ENCODE measurements around the gene SAMD8. TPM values are rescaled to one million over a fixed set of nuclear protein-coding genes. Genes with fewer than 3 reads are reported as not detected.

Gene SAMD8
- total RNA-seq, 1 experiment from 2014 or later, result 28.1 TPM

GRCh38 chr10:75072727-75073126, 38.7 kb upstream of the SAMD8 start:
- DNase-seq (ENCODE audit: unreplicated experiment), result no peak
- Mint-ChIP-seq H3K36me3 (ENCODE audit: insufficient read depth, unreplicated experiment) (no peaks in the 10 kb centered on the region), H3K9me3 (ENCODE audit: unreplicated experiment) (no peaks in the 10 kb centered on the region), H3K27ac (ENCODE audit: low read depth, unreplicated experiment) (no peak overlapping the region), H3K27me3 (ENCODE audit: insufficient read depth, unreplicated experiment) (no peaks in the 10 kb centered on the region), H3K4me3 (ENCODE audit: unreplicated experiment) (no peak overlapping the region), H3K4me1 (ENCODE audit: insufficient read depth, unreplicated experiment) (peaks cover 6% of the 10 kb centered on the region)
- POLR2A ChIA-PET, result interaction anchor here (0.7 kb wide), 1 partner anchor 237 kb away, joined by 3 read pairs; no protein-coding TSS in a partner anchor
- TF ChIP-seq CTCF (IDR thresholded peaks at IDR 0.05; ENCODE audit: unreplicated experiment), result no peak
- intact Hi-C loops (cut with micrococcal nuclease), result no loop called here
- CTCF ChIA-PET, result no interaction called here
- no TSS peak for BruUV-seq (replicated peaks)

- no peak for TF ChIP-seq CTCF (IDR thresholded peaks at IDR 0.05; ENCODE audit: unreplicated experiment)
- Mint-ChIP-seq H3K4me3 (ENCODE audit: unreplicated experiment) (no peak overlapping the region), H3K4me1 (ENCODE audit: insufficient read depth, unreplicated experiment) (peaks cover 3% of the 10 kb centered on the region), H3K27ac (ENCODE audit: low read depth, unreplicated experiment) (no peak overlapping the region), H3K27me3 (ENCODE audit: insufficient read depth, unreplicated experiment) (no peaks in the 10 kb centered on the region), H3K9me3 (ENCODE audit: unreplicated experiment) (no peaks in the 10 kb centered on the region), H3K36me3 (ENCODE audit: insufficient read depth, unreplicated experiment) (no peaks in the 10 kb centered on the region)
- intact Hi-C loops (cut with micrococcal nuclease), result no loop called here
- no peak for DNase-seq (ENCODE audit: unreplicated experiment)
- CTCF ChIA-PET, result no interaction called here
- no TSS peak for BruUV-seq (replicated peaks)
- POLR2A ChIA-PET, result interaction anchor here (0.7 kb wide), 1 partner anchor 236 kb away, joined by 3 read pairs; no protein-coding TSS in a partner anchor
Observed at GRCh38 chr10:75073442-75073841, 38.0 kb upstream of the SAMD8 start.

- BruUV-seq (replicated peaks), result no TSS peak
- TF ChIP-seq CTCF (IDR thresholded peaks at IDR 0.05; ENCODE audit: unreplicated experiment), result no peak
- no peaks in the 10 kb centered on the region for H3K27me3 Mint-ChIP-seq (ENCODE audit: insufficient read depth, unreplicated experiment)
- POLR2A ChIA-PET, result interaction anchor here (0.6 to 0.8 kb wide), 3 partner anchors 235 to 768 kb away, joined by 3 read pairs; no protein-coding TSS in a partner anchor
- CTCF ChIA-PET, result interaction anchor here (0.7 kb wide), 1 partner anchor 215 kb away, joined by 5 read pairs; no protein-coding TSS in a partner anchor
- H3K36me3 Mint-ChIP-seq (ENCODE audit: insufficient read depth, unreplicated experiment), result no peaks in the 10 kb centered on the region
- H3K4me1 Mint-ChIP-seq (ENCODE audit: insufficient read depth, unreplicated experiment), result peaks cover 3% of the 10 kb centered on the region
- no peak for DNase-seq (ENCODE audit: unreplicated experiment)
- intact Hi-C loops (cut with micrococcal nuclease), result no loop called here
- H3K27ac Mint-ChIP-seq (ENCODE audit: low read depth, unreplicated experiment), result no peak overlapping the region
- H3K9me3 Mint-ChIP-seq (ENCODE audit: unreplicated experiment), result no peaks in the 10 kb centered on the region
- no peak overlapping the region for H3K4me3 Mint-ChIP-seq (ENCODE audit: unreplicated experiment)
Observed at GRCh38 chr10:75074711-75075445, 36.6 kb upstream of the SAMD8 start.

DNA sequence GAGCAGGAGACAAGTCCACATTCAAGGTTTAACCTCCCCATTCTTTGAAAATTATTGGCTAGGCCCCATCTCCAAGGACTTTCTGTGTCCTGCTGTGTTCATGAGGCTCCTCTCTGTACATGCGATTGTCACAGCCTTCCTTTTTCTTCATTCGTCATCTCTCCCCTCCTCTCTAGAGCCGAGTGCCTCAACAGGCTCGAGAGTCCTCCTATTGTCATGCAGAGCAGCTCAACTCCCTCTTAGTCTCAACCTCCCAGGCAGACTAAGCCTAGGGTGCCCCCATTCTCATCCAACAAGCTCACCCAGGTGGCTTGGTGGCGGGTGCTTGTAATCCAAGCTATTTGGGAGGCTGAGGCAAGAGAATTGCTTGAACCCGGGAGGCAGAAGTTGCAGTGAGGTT, 35.1 kb upstream of the SAMD8 start:
- Mint-ChIP-seq H3K4me1 (ENCODE audit: insufficient read depth, unreplicated experiment) (peaks cover 6% of the 10 kb centered on the region), H3K27ac (ENCODE audit: low read depth, unreplicated experiment) (no peak overlapping the region), H3K36me3 (ENCODE audit: insufficient read depth, unreplicated experiment) (no peaks in the 10 kb centered on the region), H3K4me3 (ENCODE audit: unreplicated experiment) (no peak overlapping the region), H3K27me3 (ENCODE audit: insufficient read depth, unreplicated experiment) (no peaks in the 10 kb centered on the region), H3K9me3 (ENCODE audit: unreplicated experiment) (no peaks in the 10 kb centered on the region)
- BruUV-seq (replicated peaks), result no TSS peak
- DNase-seq (ENCODE audit: unreplicated experiment), result no peak
- POLR2A ChIA-PET, result interaction anchor here (0.7 kb wide), 1 partner anchor 19 kb away, joined by 3 read pairs; no protein-coding TSS in a partner anchor
- CTCF ChIA-PET, result interaction anchor here (0.9 kb wide), 1 partner anchor 55 kb away, joined by 3 read pairs; no protein-coding TSS in a partner anchor
- intact Hi-C loops (cut with micrococcal nuclease), result no loop called here
- no peak for TF ChIP-seq CTCF (IDR thresholded peaks at IDR 0.05; ENCODE audit: unreplicated experiment)
